Stimulated activated naive CD8-positive, alpha-beta T cell treated with anti-CD3 and anti-CD28 coated beads, Interleukin-15, amount 100 ng/mL, for 72 hours (primary cell): Measurements from ENCODE around the gene MOK.
A peak's percentile ranks its signal among the peaks of the same experiment; 100 is the strongest.
"Not testable (repeated sequence)": the region's sequence is repeated elsewhere in the genome, so short reads cannot be mapped to it uniquely, and the experiment has no call there.

ENCODE experiments used
- ATAC-seq: fragments of 150-1000 bp; cut with Tn5 transposase; 2 replicates; pipeline ENCODE4 v1.10.0; 2021; ENCODE audit warnings: mild to moderate bottlenecking, moderate library complexity
- DNase-seq, 2 donors: peaks; one replicate each; pipeline ENCODE4 v3.0.0; 2021 to 2022
- H3K27ac Mint-ChIP-seq, 2 donors: one replicate each; pipeline ENCODE4 v1.8.0; 2022; ENCODE audit warnings: mild to moderate bottlenecking in 2 of 2, mixed read lengths in 2 of 2, moderate library complexity in 2 of 2
- H3K27me3 Mint-ChIP-seq: one replicate; pipeline ENCODE4 v1.8.0; 2022; ENCODE audit warnings: mixed read lengths
- H3K4me1 Mint-ChIP-seq: one replicate; pipeline ENCODE4 v1.8.0; 2022; ENCODE audit warnings: mild to moderate bottlenecking, mixed read lengths
- H3K4me3 Mint-ChIP-seq, 2 donors: one replicate each; pipeline ENCODE4 v1.8.0; 2022; ENCODE audit warnings: mild to moderate bottlenecking in 2 of 2, mixed read lengths in 2 of 2, moderate library complexity in 1 of 2
- H3K9me3 Mint-ChIP-seq, 2 donors: one replicate each; pipeline ENCODE4 v1.8.0; 2022; ENCODE audit warnings: mixed read lengths in 2 of 2

MOK gene

GRCh38 chr14:102304611-102305506 is at the start of gene MOK:
Gene MOK, minus strand, starts transcription at chr14:102305164. Its CDS starts 196 bp downstream, at chr14:102304968.
- no peaks in the 10 kb centered on the region for H3K9me3 Mint-ChIP-seq
- peak within 1 kb of the TSS; percentile 93 to 99 for H3K4me3 Mint-ChIP-seq
- peak within 1 kb of the TSS; percentile 96 to 99 for H3K27ac Mint-ChIP-seq
- peaks cover 12% of the 10 kb centered on the region for H3K4me1 Mint-ChIP-seq
- no peaks in the 10 kb centered on the region for H3K27me3 Mint-ChIP-seq
- ATAC-seq (peak; percentile 99), DNase-seq (peak; percentile 97)

GRCh38 chr14:102353126-102353619 is 48.2 kb upstream of the MOK start:
- Mint-ChIP-seq H3K4me1 (peaks cover 12% of the 10 kb centered on the region), H3K4me3 (no peak overlapping the region), H3K27me3 (no peaks in the 10 kb centered on the region), H3K9me3 (no peaks in the 10 kb centered on the region), H3K27ac (peak overlapping the region; percentile 40 to 54)
- no peak for DNase-seq
- no peak for ATAC-seq

GRCh38 chr14:102352213-102352612 is 47.2 kb upstream of the MOK start:
- H3K4me3 Mint-ChIP-seq, result no peak overlapping the region
- no peak for DNase-seq

GRCh38 chr14:102351593-102351992 is 46.6 kb upstream of the MOK start:
- H3K27ac Mint-ChIP-seq, H3K4me3 Mint-ChIP-seq, ATAC-seq, H3K9me3 Mint-ChIP-seq, H3K4me1 Mint-ChIP-seq, H3K27me3 Mint-ChIP-seq, DNase-seq: not testable (repeated sequence)

More at GRCh38 chr14:102352213-102352612, 47.2 kb upstream of the MOK start:
- Mint-ChIP-seq H3K27ac (no peak overlapping the region), H3K9me3 (no peaks in the 10 kb centered on the region), H3K27me3 (no peaks in the 10 kb centered on the region), H3K4me1 (peaks cover 8% of the 10 kb centered on the region)
- ATAC-seq, result no peak

- no peak overlapping the region for H3K27ac Mint-ChIP-seq
- ATAC-seq (no peak), DNase-seq (no peak)
- H3K4me1 Mint-ChIP-seq, result peaks cover 8% of the 10 kb centered on the region
- H3K4me3 Mint-ChIP-seq, result no peak overlapping the region
- H3K27me3 Mint-ChIP-seq, result no peaks in the 10 kb centered on the region
- no peaks in the 10 kb centered on the region for H3K9me3 Mint-ChIP-seq
Measured at GRCh38 chr14:102351023-102351422, 46.1 kb upstream of the MOK start.

GRCh38 chr14:102348376-102348775 is 43.4 kb upstream of the MOK start:
- Mint-ChIP-seq H3K4me1 (peaks cover 6% of the 10 kb centered on the region), H3K9me3 (no peaks in the 10 kb centered on the region), H3K27ac (peak overlapping the region; percentile 16 to 35), H3K27me3 (no peaks in the 10 kb centered on the region), H3K4me3 (no peak overlapping the region)
- ATAC-seq (no peak), DNase-seq (no peak)

GRCh38 chr14:102346645-102347044 is 41.7 kb upstream of the MOK start:
- Mint-ChIP-seq H3K4me1 (no peaks in the 10 kb centered on the region), H3K4me3 (no peak overlapping the region), H3K9me3 (no peaks in the 10 kb centered on the region), H3K27ac (no peak overlapping the region), H3K27me3 (no peaks in the 10 kb centered on the region)
- ATAC-seq, result no peak
- no peak for DNase-seq

- Mint-ChIP-seq H3K4me3 (no peak overlapping the region), H3K9me3 (no peaks in the 10 kb centered on the region), H3K27ac (no peak overlapping the region), H3K27me3 (no peaks in the 10 kb centered on the region), H3K4me1 (no peaks in the 10 kb centered on the region)
- ATAC-seq (no peak), DNase-seq (no peak)
Measured at GRCh38 chr14:102345232-102345631, 40.3 kb upstream of the MOK start.

- H3K27ac Mint-ChIP-seq, result peak overlapping the region; percentile 59 to 76
Measured at GRCh38 chr14:102344485-102344884, 39.5 kb upstream of the MOK start.

GRCh38 chr14:102344084-102344483 is 39.1 kb upstream of the MOK start:
- no peak for DNase-seq
- H3K27me3 Mint-ChIP-seq, result no peaks in the 10 kb centered on the region
- H3K27ac Mint-ChIP-seq, result no peak overlapping the region
- H3K4me3 Mint-ChIP-seq, result no peak overlapping the region
- no peaks in the 10 kb centered on the region for H3K9me3 Mint-ChIP-seq
- no peak for ATAC-seq
- no peaks in the 10 kb centered on the region for H3K4me1 Mint-ChIP-seq

More at GRCh38 chr14:102344485-102344884, 39.5 kb upstream of the MOK start:
- DNase-seq (no peak), ATAC-seq (no peak)
- Mint-ChIP-seq H3K27me3 (no peaks in the 10 kb centered on the region), H3K4me3 (no peak overlapping the region), H3K9me3 (no peaks in the 10 kb centered on the region), H3K4me1 (no peaks in the 10 kb centered on the region)

GRCh38 chr14:102342238-102342637 is 37.3 kb upstream of the MOK start:
- Mint-ChIP-seq H3K9me3 (no peaks in the 10 kb centered on the region), H3K4me3 (no peak overlapping the region), H3K27me3 (no peaks in the 10 kb centered on the region), H3K27ac (no peak overlapping the region), H3K4me1 (no peaks in the 10 kb centered on the region)
- ATAC-seq, result no peak
- DNase-seq, result no peak

GRCh38 chr14:102341566-102341965 is 36.6 kb upstream of the MOK start:
- ATAC-seq, result no peak
- no peak overlapping the region for H3K4me3 Mint-ChIP-seq

GRCh38 chr14:102338724-102339123 is 33.8 kb upstream of the MOK start:
- H3K27ac Mint-ChIP-seq, result no peak overlapping the region
- H3K9me3 Mint-ChIP-seq, result no peaks in the 10 kb centered on the region
- H3K4me1 Mint-ChIP-seq, result no peaks in the 10 kb centered on the region
- ATAC-seq (no peak), DNase-seq (no peak)
- no peak overlapping the region for H3K4me3 Mint-ChIP-seq
- H3K27me3 Mint-ChIP-seq, result no peaks in the 10 kb centered on the region

More at GRCh38 chr14:102341566-102341965, 36.6 kb upstream of the MOK start:
- no peak for DNase-seq
- H3K27ac Mint-ChIP-seq, result peak overlapping the region; percentile 13 to 62
- H3K9me3 Mint-ChIP-seq, result no peaks in the 10 kb centered on the region
- no peaks in the 10 kb centered on the region for H3K4me1 Mint-ChIP-seq
- no peaks in the 10 kb centered on the region for H3K27me3 Mint-ChIP-seq

- Mint-ChIP-seq H3K4me1 (no peaks in the 10 kb centered on the region), H3K4me3 (no peak overlapping the region), H3K27ac (peak overlapping the region in 1 of 2 donors; percentile 63), H3K27me3 (no peaks in the 10 kb centered on the region), H3K9me3 (no peaks in the 10 kb centered on the region)
- no peak for ATAC-seq
- no peak for DNase-seq
Measured at GRCh38 chr14:102335163-102335562, 30.2 kb upstream of the MOK start.

- DNase-seq (no peak), ATAC-seq (no peak)
- no peaks in the 10 kb centered on the region for H3K4me1 Mint-ChIP-seq
- H3K27ac Mint-ChIP-seq, result peak overlapping the region in 1 of 2 donors; percentile 72
- H3K9me3 Mint-ChIP-seq, result no peaks in the 10 kb centered on the region
- no peaks in the 10 kb centered on the region for H3K27me3 Mint-ChIP-seq
- no peak overlapping the region for H3K4me3 Mint-ChIP-seq
Measured at GRCh38 chr14:102333795-102334705, 29.1 kb upstream of the MOK start.
